CD14-positive monocyte (primary cell): Measurements from ENCODE around the gene RNF169. TPM values are rescaled to one million over a fixed set of nuclear protein-coding genes. Genes with fewer than 3 reads are reported as not detected.
"Not testable (repeated sequence)": the region's sequence is repeated elsewhere in the genome, so short reads cannot be mapped to it uniquely, and the experiment has no call there.

Experiments used
- DNase-seq, 3 donors: peaks; one replicate each; pipeline ENCODE4 v3.0.0-alpha.2; 2011 to 2022
- H2AFZ ChIP-seq: 2 replicates; pipeline ENCODE4 v1.6.0; 2012; ENCODE audit warnings: mild to moderate bottlenecking, low read depth, low read length, inconsistent platforms; ENCODE audit not compliant: insufficient read depth, poor library complexity, severe bottlenecking
- H3K27ac ChIP-seq, 2 donors: 1 replicate in 1 of 2; 2 replicates in 1 of 2; pipeline ENCODE4 v1.5.1; 2012 to 2013; ENCODE audit warnings: low read length in 2 of 2, control low read depth in 1 of 2, inconsistent platforms in 1 of 2, low read depth in 1 of 2, mild to moderate bottlenecking in 1 of 2
- H3K27me3 ChIP-seq, 2 donors: one replicate each; pipeline versions ENCODE4 v1.6.0 to v1.6.1; 2011 to 2013; ENCODE audit warnings: low read length in 2 of 2; ENCODE audit not compliant: control insufficient read depth in 2 of 2, insufficient read depth in 2 of 2
- H3K36me3 ChIP-seq, 2 donors: replicated peaks in 1 of 2; 1 replicate in 1 of 2; 2 replicates in 1 of 2; pipeline versions ENCODE4 v1.5.1 to v1.6.1; 2012 to 2013; ENCODE audit warnings: low read length in 2 of 2, control low read depth in 1 of 2, inconsistent platforms in 1 of 2, mild to moderate bottlenecking in 1 of 2; ENCODE audit not compliant: insufficient read depth in 2 of 2, control insufficient read depth in 1 of 2
- H3K4me1 ChIP-seq, 2 donors: 1 replicate in 1 of 2; 2 replicates in 1 of 2; pipeline versions ENCODE4 v1.5.1 to v1.6.1; 2012 to 2013; ENCODE audit warnings: low read length in 2 of 2, control low read depth in 1 of 2, inconsistent platforms in 1 of 2, mild to moderate bottlenecking in 1 of 2, moderate library complexity in 1 of 2; ENCODE audit not compliant: insufficient read depth in 2 of 2, control insufficient read depth in 1 of 2
- H3K4me2 ChIP-seq: replicated peaks from 2 replicates; pipeline ENCODE3; 2012; ENCODE audit warnings: low read length, moderate library complexity, mild to moderate bottlenecking; ENCODE audit not compliant: poor library complexity, severe bottlenecking; ENCODE audit errors: extremely low read depth
- H3K4me3 ChIP-seq, 3 experiments: fragments of 200-600 bp in 1 of 3; sonication (generic) in 1 of 3; replicated peaks in 1 of 3; 1 replicate in 2 of 3; 2 replicates in 1 of 3; pipeline ENCODE4 v1.5.1; 2011 to 2013; ENCODE audit warnings: low read length in 3 of 3, mild to moderate bottlenecking in 3 of 3, control low read depth in 2 of 3, low read depth in 2 of 3, inconsistent platforms in 1 of 3, moderate library complexity in 1 of 3
- H3K79me2 ChIP-seq: 2 replicates; pipeline ENCODE4 v1.6.0; 2012; ENCODE audit warnings: mild to moderate bottlenecking, control low read depth, inconsistent platforms, low read length, moderate library complexity; ENCODE audit not compliant: insufficient read depth
- H3K9ac ChIP-seq: 2 replicates; pipeline ENCODE4 v1.6.0; 2017; ENCODE audit warnings: low read length, mild to moderate bottlenecking; ENCODE audit not compliant: insufficient read depth, poor library complexity, severe bottlenecking
- H3K9me3 ChIP-seq, 2 donors: replicated peaks in 1 of 2; 1 replicate in 1 of 2; 2 replicates in 1 of 2; pipeline versions ENCODE4 v1.5.1 to v1.6.1; 2012 to 2013; ENCODE audit warnings: low read length in 2 of 2, control low read depth in 1 of 2; ENCODE audit not compliant: control insufficient read depth in 1 of 2, insufficient read depth in 1 of 2
- H4K20me1 ChIP-seq: 2 replicates; pipeline ENCODE4 v1.6.0; 2012; ENCODE audit warnings: mild to moderate bottlenecking, low read length, control low read depth, moderate library complexity; ENCODE audit not compliant: insufficient read depth
- H3K27ac Mint-ChIP-seq, 7 donors: one replicate each; pipeline ENCODE4 v1.8.0; 2020; ENCODE audit warnings: mild to moderate bottlenecking in 7 of 7, mixed read lengths in 7 of 7, moderate library complexity in 6 of 7, inconsistent platforms in 2 of 7
- H3K27me3 Mint-ChIP-seq, 3 donors: one replicate each; pipeline ENCODE4 v1.8.0; 2021 to 2022; ENCODE audit warnings: low read depth in 3 of 3, mild to moderate bottlenecking in 3 of 3, mixed read lengths in 3 of 3, moderate library complexity in 3 of 3, inconsistent platforms in 1 of 3
- H3K36me3 Mint-ChIP-seq, 2 donors: one replicate each; pipeline ENCODE4 v1.8.0; 2020; ENCODE audit warnings: mixed read lengths in 2 of 2, inconsistent platforms in 1 of 2, mild to moderate bottlenecking in 1 of 2
- H3K4me1 Mint-ChIP-seq: one replicate; pipeline ENCODE4 v1.8.0; 2020; ENCODE audit warnings: mild to moderate bottlenecking, mixed read lengths
- H3K4me3 Mint-ChIP-seq, 2 donors: one replicate each; pipeline ENCODE4 v1.8.0; 2020; ENCODE audit warnings: mild to moderate bottlenecking in 2 of 2, mixed read lengths in 2 of 2, moderate library complexity in 1 of 2
- H3K9me3 Mint-ChIP-seq, 7 donors: one replicate each; pipeline ENCODE4 v1.8.0; 2020 to 2022; ENCODE audit warnings: mixed read lengths in 7 of 7, mild to moderate bottlenecking in 6 of 7, moderate library complexity in 6 of 7, inconsistent platforms in 2 of 7
- CTCF ChIP-seq: fragments of 200-600 bp; IDR thresholded peaks from one replicate; pipeline ENCODE4 v1.8.0; 2022; ENCODE audit warnings: antibody characterized with exemption, mild to moderate bottlenecking
- WGBS: methylation state at CpG from one replicate; pipeline ENCODE4 v1.1.5; 2013; ENCODE audit warnings: missing lambda C conversion rate; ENCODE audit not compliant: insufficient coverage; 5-methylcytosine and 5-hydroxymethylcytosine counted together
- intact Hi-C, 2 donors: fragments of 100-400 bp; cut with micrococcal nuclease; formaldehyde crosslinking; loops; one replicate each; pipeline versions ENCODE4 v1.15.0 to v1.15.1; 2023
- polyA plus RNA-seq, 3 donors: library from polyadenylated mRNA; depleted of rRNA in 1 of 3; unstranded in 2 of 3; stranded (reverse) in 1 of 3; fragments of 300-500 nt in 2 of 3; fragments of >200 nt in 1 of 3; fragmentation: Illumina TruSeq in 2 of 3; gene quantifications; 1 replicate in 2 of 3; 2 replicates in 1 of 3; pipeline ENCODE4 v1.2.3, GENCODE V29; 2012 to 2021

RNF169 gene
- polyA plus RNA-seq, 3 donors, result 1.4 to 16.2 (median 2.0) TPM

GRCh38 chr11:74749965-74750296 is 1.3 kb downstream of the RNF169 start:
- peaks cover 64% of the 10 kb centered on the region for H3K79me2 ChIP-seq
- H3K4me1 ChIP-seq, result peaks cover 26 to 44% of the 10 kb centered on the region in 2 donors

GRCh38 chr11:74750598-74750997 is 1.9 kb downstream of the RNF169 start:
- H3K27ac Mint-ChIP-seq, result peak overlapping the region in 2 of 7 donors; percentile 16 to 18
- H3K27me3 ChIP-seq, H2AFZ ChIP-seq, H3K9me3 Mint-ChIP-seq, H3K4me3 Mint-ChIP-seq, H3K9ac ChIP-seq, H3K27ac ChIP-seq, intact Hi-C loops, DNase-seq, H3K36me3 Mint-ChIP-seq, H3K36me3 ChIP-seq, H3K9me3 ChIP-seq, H3K27me3 Mint-ChIP-seq: not testable (repeated sequence)
- H3K4me1 Mint-ChIP-seq, result peaks cover 54% of the 10 kb centered on the region
- H4K20me1 ChIP-seq, result peaks cover 56% of the 10 kb centered on the region
- 100% methylated on average over 2 of the region's 14 CpGs for WGBS
- peak overlapping the region in 1 of 3 experiments; percentile 81 for H3K4me3 ChIP-seq
- H3K4me1 ChIP-seq, result peaks cover 26 to 49% of the 10 kb centered on the region in 2 donors
- peak overlapping the region; percentile 93 for H3K4me2 ChIP-seq
- peaks cover 71% of the 10 kb centered on the region for H3K79me2 ChIP-seq

More at GRCh38 chr11:74749965-74750296, 1.3 kb downstream of the RNF169 start:
- H3K27me3 ChIP-seq, result no peaks in the 10 kb centered on the region
- DNase-seq, result no peak
- peaks cover 0 to 3% (median 0%) of the 10 kb centered on the region in 7 donors for H3K9me3 Mint-ChIP-seq
- peak overlapping the region; percentile 93 for H3K9ac ChIP-seq
- H3K36me3 Mint-ChIP-seq, result peaks cover 0 to 9% of the 10 kb centered on the region in 2 donors
- H3K27ac Mint-ChIP-seq, result peak overlapping the region; percentile 72 to 93 (median 86)
- peak overlapping the region; percentile 93 for H3K4me2 ChIP-seq
- TF ChIP-seq CTCF, result no peak
- WGBS, result no CpG with 5 or more reads among the region's 2 CpGs
- peak overlapping the region; percentile 50 to 81 (median 51) for H3K4me3 ChIP-seq
- intact Hi-C loops, result loop anchor here (5.0 kb wide), 1 partner anchor 32 kb away; no protein-coding TSS in a partner anchor
- no peaks in the 10 kb centered on the region for H3K9me3 ChIP-seq
- H3K27me3 Mint-ChIP-seq, result peaks cover 0 to 5% (median 2%) of the 10 kb centered on the region in 3 donors
- H3K36me3 ChIP-seq, result no peaks in the 10 kb centered on the region
- peak overlapping the region; percentile 86 to 96 for H3K4me3 Mint-ChIP-seq
- H3K4me1 Mint-ChIP-seq, result peaks cover 47% of the 10 kb centered on the region
- peak overlapping the region in 1 of 2 donors; percentile 89 for H3K27ac ChIP-seq
- H4K20me1 ChIP-seq, result peaks cover 49% of the 10 kb centered on the region
- peak overlapping the region; percentile 87 for H2AFZ ChIP-seq
